Stimulated activated CD8-positive, alpha-beta memory T cell treated with anti-CD3 and anti-CD28 coated beads, Interleukin-12 subunit alpha, Interleukin-12 subunit beta, amount 100 ng/mL, for 24 hours (primary cell): Measurements from ENCODE around the gene GORASP2.

Experiments used
- DNase-seq: peaks from one replicate; pipeline ENCODE4 v3.0.0-alpha.2; 2020; ENCODE audit errors: extremely low read depth

The GORASP2 gene

DNA sequence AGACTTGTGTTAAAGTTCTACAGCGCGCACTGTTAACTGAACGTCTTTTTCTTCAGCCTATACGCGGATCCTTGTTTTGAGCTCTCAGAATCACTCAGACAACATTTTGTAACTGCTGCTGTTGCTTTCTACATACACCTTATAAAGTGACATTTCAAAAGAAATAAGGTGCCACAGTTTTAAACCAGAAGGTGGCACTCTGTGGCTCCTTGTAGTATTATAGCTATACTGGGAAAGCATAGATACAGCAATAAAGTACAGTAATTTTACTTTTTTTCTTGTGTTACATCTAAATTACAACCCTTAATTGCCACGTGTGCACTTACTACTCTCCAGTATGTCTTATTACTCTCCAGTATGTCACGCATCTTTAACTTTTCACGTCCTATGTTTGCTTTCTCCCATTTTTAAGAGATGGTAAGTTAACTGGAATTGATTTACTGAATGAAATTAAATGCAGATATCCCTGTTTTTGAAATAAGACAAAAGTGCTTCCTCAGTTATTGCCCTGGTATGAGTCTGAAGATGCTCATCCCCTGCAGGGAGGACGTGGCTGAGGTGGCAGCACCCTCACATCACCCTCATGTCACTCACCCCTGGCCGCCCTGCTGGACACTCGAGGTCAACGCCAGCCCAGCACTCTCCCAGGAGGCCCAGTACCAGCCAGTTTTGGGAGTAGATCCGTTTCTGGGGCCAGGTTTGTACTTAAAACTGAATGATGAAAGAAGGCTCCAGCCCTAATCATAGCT lies 37.8 kb downstream of the GORASP2 start:
- no peak for DNase-seq

DNA sequence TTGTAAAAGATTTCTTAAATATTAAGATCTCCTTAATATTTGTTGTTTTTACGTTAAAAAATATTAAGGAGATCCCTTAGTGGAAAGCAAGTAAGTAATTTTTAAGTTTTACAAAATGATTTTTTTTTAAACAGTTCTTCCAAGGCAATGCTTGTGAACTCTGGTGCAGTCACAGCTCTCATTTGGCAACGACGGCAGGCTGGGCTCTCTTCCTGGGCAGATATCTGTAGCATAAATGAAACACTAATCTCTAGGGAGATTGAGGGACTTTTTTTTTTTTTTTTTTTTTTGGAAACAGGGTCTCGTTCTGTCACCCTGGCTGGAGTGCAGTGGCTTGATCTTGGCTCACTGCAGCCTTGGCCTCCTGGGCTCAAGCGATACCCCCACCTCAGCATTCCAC lies 38.5 kb downstream of the GORASP2 start:
- DNase-seq: no peak

DNA sequence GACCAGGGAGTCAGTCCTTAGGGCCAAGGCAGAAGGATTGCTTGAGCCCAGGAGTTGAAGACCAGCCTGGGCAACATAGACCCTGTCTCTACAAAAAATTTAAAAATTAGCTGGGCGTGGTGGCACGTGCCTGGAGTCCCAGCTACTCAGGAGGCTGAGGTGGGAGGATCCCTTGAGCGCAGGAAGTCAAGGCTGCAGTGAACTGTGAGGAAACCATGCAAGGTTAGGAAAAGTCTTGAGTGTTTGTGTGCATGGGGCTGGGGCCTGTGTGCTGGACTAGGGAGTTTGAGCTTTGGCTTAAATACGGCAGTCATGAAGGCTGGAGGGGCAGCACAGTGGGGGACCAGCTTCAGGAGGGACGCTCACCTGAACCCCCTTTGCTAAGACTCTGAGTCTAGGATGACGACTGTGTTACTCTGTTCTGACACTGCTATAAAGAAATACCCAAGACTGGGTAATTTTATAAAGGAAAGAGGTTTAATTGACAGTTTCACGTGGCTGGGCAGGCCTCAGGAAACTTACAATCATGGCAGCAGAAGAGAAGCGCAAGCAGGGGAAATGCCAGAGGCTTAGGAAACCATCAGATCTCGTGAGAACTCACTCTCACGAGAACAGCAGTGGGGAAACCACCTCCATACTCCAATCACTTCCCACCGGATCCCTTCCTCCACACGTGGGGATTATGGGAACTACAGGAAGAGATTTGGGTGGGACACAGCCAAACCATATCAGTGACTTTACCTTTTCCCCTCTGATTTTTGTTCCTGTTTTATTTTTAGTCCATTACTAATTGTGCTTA lies 39.4 kb downstream of the GORASP2 start:
- DNase-seq: no peak

DNA sequence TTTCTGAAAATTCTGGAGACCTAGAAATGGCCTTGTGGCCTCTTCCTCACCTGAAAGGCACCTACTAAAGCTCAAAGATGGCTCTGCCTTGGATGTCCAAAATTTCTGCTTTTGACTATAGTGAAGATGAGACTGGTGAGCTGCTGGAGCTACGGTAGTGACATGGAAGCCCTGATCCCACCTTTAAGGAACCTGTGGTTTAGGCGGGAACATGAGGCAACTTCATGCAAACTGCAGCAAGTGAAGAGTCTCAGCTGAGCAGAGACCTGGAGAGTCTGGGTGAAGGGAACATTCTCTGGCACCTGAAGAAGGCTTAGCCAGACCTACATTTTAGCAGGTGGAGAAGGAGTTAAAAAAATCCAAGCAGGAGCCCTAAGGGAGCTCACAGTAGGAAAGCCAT lies 40.0 kb downstream of the GORASP2 start:
- DNase-seq: no peak

DNA sequence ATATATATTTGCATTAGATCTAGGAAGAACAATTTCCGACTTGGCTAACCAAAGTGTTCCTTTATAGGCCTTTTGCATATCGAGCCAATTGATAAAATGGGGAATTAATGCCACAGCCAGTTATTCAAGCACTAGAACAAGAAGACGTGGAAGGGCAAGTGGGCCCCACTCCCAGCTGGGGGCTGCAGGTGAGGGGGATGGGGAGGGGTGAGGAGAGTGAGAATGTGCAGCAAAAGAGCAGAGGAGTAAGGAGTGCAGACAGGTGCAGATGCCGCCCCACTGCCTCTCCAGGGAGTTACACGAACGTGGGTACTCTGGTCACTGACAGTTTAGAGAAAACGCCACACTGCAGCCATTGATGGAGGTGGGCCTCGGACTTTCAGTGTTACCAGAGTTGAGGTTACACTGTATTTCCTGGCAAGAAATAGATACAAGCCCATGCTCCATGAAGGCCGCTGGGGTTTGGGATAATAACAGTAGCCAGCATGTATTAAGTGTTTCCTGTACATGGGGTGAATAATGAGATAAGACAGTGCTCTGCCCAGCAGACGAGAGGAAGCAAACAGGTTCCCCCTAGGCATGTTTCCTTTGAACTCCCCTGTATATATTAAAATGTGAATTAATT lies 40.9 kb downstream of the GORASP2 start:
- no peak for DNase-seq

DNA sequence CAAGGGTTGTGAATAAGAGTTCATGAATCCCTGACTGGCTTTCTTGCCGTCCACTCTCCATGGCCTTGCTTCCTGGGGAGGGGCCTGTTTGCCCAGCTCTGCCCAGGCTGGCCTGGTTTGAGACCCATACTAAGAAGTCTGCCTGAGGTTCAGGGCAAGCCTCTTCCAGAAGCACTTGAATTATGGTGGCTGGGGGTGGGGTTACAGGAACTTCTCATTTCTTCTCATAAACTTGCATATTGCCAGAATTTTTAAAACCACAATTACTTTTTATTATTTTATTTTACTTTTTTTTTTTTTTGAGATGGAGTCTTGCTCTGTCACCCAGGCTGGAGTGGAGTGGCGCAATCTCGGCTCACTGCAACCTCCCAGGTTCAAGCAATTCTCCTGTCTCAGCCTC lies 42.0 kb downstream of the GORASP2 start:
- no peak for DNase-seq

DNA sequence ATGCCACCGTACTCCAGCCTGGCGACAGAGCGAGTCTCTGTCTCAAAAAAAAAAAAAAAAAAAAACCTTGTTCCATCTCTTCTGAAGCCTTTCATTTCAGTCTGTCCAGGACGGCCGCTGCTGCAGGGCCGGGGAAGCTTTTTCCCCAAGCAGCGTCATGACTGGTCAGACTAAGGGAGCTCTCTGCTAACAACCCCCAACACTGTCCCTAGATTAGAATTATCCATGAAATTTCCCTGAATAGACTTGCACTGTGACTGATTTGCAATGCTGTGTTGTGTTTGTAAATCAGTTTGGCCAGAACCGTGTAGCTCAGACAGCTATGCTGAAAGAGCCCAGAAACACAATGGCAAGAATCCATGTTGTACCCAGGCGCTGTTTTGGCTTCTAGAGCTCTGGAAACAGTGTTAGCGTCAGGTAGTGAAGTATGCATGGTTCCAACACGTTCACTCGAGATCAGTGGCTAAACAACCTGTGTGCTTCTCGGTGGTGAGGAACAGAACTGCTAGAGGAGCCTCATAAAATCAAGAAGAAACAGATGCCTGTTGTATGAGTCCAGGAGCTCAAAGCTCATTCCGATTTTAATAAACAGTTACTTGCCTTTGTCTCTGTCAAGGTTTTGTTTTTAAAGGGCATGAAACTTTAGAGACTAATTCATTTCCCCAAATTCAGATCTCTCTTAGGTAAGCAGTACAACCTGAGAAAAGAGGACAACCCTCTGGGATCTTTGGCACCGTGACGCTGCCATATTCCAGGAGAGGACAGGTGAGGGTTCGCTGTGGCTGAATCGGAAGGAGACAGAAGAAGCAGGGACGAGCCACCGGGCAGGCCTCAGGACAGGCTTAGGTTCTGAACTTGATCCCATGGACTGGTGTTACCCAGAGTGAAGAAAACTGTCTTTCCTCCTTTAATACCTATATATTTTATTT lies 43.5 kb downstream of the GORASP2 start:
- no peak for DNase-seq

DNA sequence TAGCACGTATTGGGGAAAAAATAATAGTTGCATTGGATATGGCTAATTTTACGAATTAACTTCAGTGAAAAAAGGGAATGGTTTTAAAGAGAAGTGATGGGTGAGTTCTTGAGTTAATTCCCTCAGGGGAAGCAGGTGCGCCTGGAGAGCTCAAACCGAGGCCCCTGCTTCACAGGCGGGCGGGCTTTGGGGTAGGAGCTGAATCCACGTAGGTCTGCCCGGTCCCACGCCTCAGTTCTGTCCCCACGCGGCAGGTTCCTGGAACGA lies 44.1 kb downstream of the GORASP2 start:
- DNase-seq: no peak

DNA sequence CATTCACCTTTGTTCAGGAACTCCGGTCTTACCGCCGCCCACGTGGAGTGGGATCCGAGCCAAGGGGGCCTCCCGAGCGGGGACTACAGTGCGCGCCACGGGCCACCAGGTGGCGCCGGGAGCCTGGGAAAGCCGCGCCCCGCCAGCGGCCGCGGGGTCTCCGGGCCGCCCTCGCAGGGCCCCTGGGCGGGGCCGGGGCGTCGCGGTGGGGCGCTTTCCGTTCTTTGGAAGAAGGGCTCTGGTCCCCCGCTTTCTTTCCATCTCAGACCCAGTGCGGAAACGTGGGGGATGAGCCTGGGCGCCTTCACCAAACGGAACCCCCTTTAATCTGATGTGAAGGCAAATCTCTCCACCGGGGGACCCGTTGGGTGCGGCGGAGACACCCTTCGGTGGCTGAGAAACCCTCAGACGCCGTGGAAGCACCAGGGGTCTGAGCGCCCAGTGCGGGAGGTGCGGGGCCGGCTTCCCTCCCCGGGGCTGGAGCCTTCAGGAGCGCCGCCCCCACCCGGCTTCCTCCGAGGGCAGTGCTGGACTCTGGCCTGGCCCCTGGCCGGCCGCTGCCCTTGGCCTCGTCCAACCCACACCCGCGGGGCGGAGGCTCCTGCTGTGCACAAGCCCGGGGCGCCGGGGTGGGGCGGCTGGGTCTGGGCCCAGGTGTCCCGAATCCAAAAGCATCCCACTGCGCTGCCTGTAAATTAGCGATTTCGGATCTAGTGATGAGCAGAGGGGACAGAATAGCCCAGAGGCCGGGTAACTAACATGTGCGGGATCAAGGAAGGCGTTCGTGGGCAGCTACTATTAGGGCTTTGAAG lies 44.6 kb downstream of the GORASP2 start:
- DNase-seq: peak; percentile 64

DNA sequence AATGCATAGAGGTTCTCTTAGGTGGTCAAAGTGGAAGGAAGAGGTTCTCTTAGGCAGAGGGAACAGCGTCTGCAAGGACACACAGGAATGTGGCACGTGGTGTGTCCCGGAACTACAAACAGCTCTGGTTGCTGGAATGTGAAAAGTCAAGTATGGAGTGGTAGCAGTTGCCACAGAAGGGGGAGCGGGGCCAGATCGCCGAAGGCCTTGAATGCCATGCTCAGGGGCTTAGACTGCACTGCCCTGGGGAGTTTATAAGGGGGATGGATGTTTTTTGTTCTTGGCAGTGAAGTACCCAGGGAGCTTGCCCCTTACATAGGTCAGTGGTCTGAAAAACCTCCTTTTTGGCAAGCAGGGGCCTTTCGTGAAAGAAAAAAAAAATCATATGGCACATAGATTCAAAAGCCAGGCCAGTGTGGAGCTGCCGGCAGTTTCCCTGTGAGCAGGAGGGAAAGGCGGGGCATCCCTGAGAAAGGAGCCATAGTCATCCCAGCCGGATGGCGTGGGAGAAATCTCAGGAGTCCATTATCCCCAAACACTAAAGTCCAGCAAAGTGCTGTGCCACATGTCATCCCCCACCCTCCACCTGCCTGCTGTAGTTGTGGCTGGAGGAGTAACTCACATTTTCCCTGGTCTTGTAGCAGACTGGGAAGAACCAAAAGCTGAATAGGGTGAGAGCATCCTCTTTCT lies 45.4 kb downstream of the GORASP2 start:
- no peak for DNase-seq

DNA sequence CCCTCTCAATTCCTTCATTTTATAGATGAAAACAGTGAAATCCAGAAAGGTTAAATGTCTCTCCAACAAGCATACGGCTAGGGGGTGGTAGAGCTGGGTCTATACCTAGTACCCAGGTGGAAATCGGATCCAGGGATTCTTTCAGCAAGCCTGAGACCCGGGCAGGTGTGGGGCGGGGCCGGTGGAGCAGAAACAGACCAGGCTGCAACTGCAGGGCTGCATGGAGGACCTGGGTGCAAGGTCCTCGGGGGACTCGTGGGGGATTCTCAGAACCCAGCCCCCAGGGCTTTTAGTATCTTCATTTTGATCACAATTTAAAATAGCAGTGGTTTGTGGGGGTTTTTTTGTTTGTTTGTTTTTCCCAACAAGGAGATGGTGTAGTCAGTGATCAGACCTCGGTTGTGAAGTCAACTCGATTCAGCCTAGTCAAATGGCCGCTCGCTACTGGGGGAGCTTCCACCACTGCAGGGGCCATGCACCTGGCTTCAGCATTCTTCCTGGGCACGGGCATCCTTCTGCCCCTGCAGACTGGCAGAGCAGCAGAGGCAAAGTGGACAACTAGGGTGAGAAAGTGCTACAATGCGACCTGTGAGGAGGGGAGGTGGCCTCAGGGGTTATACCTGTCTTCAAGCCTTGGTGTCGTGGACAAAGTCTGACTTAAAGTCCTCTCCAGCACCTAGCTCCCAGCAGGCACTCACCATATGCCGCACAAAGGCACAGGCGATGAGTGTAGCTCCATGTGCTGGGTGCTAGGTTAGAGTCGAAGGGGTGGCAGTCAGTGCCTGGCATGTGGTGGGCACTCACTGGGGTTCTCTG lies 46.3 kb downstream of the GORASP2 start:
- DNase-seq: no peak

DNA sequence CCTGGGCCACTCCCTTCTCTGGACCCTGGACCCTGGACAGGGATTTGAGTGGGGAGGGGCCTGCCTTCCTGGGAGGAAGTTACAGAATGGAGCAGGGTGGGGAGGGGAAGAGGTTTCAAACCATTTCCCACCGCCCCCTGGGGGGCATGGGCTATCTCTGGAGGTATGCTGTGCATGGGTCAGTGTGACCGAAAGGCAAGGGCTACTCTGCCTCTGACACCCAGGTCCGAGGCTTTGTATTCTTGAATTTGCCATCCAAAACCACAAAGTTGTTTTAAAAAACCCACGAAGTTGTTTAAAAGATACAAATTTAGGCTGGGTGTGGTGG lies 46.9 kb downstream of the GORASP2 start:
- DNase-seq: no peak

DNA sequence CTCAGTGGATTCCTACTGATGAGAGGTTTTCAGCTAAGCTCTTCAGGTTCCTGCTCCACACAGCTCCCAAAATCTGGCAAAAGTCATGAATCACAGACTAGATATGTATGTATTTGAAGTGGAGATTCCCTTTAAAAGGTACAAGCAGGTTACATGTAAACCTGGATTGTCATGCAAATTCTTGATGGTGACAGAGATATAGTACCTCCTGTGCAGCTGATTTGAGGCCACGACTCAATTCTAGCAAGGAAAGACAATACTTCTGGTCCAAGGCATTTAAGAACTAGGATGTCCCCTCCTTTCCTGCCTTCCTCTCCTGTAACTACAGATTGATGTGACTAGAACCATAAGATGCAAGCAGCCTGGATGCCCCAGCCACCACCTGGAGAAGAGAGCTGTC lies 55.0 kb downstream of the GORASP2 start:
- no peak for DNase-seq

DNA sequence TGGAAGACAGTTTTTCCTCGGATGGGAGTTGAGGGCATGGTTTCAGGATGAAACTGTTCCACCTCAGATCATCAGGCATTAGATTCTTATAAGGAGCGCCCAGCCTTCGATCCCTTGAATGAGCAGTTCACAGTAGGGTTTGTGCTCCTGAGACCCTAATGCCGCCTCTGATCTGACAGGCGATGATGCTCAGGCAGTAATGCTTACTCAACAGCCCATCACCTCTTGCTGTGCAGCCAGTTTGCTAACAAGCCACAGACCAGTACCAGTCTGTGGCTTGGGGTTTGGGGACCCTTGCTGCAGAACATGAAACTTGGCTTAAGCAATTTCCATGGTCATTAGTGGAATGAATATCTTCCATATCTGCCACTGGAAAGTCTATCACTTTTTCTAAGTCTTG lies 56.4 kb downstream of the GORASP2 start:
- DNase-seq: no peak

DNA sequence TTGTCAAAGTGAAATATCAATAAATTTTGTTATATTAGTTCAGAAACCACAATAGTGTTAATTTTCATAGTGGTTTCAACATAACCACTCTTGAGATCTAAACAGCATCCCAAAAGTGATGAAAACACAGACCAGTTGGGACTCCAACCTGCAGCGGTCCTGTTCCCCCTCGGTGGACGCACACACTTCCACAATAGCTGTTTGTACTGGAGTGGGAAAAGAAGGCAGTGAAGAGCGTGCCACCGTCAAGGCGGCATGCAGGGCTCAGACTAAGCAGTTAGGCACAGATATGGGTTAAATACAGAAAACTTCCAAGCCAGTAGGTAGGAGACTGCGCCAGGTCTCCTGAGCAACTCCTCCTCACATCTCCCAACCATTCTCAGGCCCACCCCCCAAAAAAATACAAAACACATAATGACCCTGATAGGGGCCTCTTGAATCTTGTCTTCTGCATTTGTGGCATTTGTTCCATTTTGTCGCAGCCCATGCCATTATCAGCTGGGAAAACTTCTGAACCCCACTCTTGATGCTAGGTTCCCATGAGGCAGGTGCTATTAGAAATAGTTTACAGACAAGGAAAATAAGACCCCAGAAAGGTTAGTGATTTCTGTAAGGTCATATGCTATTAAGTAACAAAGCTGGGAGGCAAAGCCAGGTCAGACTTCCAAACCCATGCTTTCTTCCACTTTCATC lies 57.7 kb downstream of the GORASP2 start:
- no peak for DNase-seq

DNA sequence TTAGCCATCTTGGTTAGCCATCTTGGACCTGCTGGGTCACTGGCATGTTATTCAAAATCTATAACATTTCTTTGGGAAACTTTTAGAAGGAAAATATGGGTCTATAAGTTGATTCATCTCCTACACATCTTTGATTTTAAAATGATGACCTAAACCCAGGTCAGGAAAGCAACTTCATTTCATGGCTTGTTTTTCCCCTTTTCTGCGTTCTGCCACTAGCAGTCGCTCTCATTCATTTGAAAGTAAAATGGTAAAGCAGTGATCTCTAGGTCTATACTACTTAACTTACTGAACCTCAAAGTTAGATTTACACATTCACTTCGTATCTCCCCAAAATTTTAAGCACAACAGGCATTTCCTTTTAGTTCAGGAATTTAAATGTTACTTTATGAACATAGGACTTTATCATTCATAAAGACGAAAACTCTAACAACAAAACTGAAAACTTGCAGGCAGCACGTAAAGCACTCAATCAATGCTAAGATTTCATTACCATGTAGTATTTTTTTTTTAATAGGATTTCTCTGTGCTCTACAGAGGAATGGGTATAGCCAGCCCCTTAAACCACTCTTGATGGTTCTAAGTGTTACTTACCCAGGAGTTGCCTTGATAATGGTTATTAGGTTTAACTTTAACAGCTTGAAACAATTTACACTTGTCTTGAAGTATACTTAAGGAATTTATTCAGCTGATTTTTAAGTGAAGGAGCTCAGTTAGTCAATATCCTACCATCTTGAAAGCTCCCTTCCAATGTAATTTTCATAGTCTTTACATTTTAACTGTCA lies 62.5 kb downstream of the GORASP2 start:
- DNase-seq: no peak

DNA sequence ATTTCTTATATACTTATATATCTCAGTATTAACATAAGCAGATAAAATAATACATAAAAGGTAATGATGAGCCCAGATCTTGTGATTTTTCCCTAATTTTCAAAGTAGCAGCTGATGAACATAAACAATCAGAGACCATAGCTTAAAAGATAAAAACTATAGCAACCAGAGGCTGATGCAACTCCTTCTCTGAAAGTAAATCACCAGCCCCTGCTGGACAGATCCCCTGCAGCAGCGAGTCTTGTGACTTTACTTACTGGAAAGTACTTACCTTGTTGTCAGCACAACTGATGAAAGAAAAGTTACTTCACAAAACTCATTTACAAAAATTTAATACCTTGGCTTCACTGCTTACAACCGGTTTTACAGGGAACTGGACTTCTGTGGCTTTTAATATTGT lies 67.3 kb downstream of the GORASP2 start:
- DNase-seq: no peak

DNA sequence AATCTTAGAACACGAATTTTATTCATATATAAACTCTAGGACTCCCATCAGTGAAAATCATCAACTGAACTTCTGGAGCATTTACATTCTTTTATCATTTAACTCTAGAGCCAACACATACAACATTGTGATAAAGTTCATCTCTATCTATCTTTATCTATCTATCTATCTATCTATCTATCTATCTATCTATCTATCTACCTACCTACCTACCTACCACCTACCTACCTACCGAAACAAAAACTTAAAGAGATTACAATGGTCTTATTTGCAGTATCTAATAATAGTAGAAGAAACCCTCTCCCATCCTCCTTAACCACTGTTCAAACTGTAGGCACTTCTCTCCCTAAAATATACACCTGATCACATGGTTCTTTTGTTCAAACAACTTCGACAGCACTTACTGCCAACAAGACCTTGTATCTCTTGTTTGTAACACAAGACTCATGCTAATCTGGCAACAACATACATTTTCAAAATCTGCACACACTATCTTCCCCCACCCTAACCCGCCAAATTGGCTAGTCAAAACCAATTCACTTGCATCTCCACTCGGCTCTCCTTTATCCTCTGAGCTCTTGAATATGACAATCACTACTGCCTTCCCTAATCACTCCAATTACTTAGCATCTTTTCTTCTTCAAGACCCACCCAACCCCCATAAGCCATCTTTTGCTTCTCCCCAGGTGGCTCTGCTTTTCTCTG lies 69.0 kb downstream of the GORASP2 start:
- DNase-seq: no peak
